ENCODE data around the gene TLL1. TPM values are rescaled to one million over a fixed set of nuclear protein-coding genes. Genes with fewer than 3 reads are reported as not detected.

The TLL1 gene
- total and polyA plus RNA-seq, 2 of the 13 experiments (the other 11 are each of a cell fraction or from before 2014, with no cell fraction given) = not detected

DNA sequence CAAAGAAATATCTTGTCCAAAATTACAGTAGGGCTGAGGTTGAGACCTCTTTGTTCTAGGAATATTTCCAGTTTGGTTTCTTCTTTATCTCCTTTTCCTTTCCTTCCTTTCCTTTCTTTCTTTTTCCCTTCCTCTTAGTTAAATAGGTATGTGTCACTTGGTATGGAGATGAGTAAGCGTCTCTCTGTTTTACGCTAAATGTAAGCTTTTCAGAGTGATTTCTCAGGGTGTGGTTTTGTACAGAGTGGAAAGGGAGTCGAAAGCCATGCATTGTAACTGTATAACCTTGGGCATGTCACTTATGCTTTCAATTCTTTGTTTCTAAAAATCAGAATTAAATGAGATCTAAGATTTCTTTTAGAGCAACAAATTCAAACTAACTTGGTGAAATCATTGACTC, 54.8 kb downstream of the TLL1 start:
- Histone ChIP-seq H3K9ac (ENCODE audit: insufficient read depth, low read depth, low read length) (no peak overlapping the region), H4K20me1 (ENCODE audit: insufficient read depth, low read length) (no peaks in the 10 kb centered on the region), H3K9me3 (ENCODE audit: low read length) (no peaks in the 10 kb centered on the region), H3K36me3 (replicated peaks in 1 of 2; ENCODE audit: control insufficient read depth in 1 of 2, insufficient read depth in 2 of 2, low read length in 2 of 2) (no peaks in the 10 kb centered on the region), H3K4me3 (replicated peaks in 1 of 3; ENCODE audit: insufficient read depth in 1 of 3, low read depth in 2 of 3, low read length in 3 of 3) (no peak overlapping the region), H3K4me1 (ENCODE audit: insufficient read depth, low read length) (no peaks in the 10 kb centered on the region), H3K4me2 (ENCODE audit: low read depth, low read length) (no peak overlapping the region), H3K27me3 (ENCODE audit: control insufficient read depth in 1 of 2, insufficient read depth in 2 of 2, low read length in 2 of 2) (no peaks in the 10 kb centered on the region), H3K79me2 (ENCODE audit: insufficient read depth, low read length) (no peaks in the 10 kb centered on the region), H2AFZ (ENCODE audit: low read length) (no peak overlapping the region), H3K27ac (ENCODE audit: extremely low read length, insufficient read depth, low read length) (no peak overlapping the region)
- no peak for DNase-seq (ENCODE audit: low spot score)
- WGBS (ENCODE audit: low lambda C conversion rate) = 21% methylated on average over 3 of the region's 3 CpGs
- in situ Hi-C loops (cut with HindIII; ENCODE audit: extremely low pct_ligation_motif_present, low pct_unique_long_range_greater_than_20kb) (no loop called here), intact Hi-C loops (cut with micrococcal nuclease; ENCODE audit: unreplicated experiment) (no loop called here)
- FAIRE-seq = no peak
- ChIA-PET CTCF (ENCODE audit: low intra/inter-chr PET ratio, low total read pairs) (no interaction called here), POLR2A (no interaction called here)
- no peak for ATAC-seq
- TF ChIP-seq ZBTB3 (CRISPR knock-in tag; IDR thresholded peaks at IDR 0.05; ENCODE audit: borderline replicate concordance, low read depth) (no peak), REL (CRISPR knock-in tag; conservative IDR thresholded peaks at IDR 0.05) (no peak), TBL1XR1 (IDR thresholded peaks at IDR 0.05; ENCODE audit: borderline replicate concordance, low read length, partially characterized antibody) (no peak), ZNF33A (CRISPR knock-in tag; IDR thresholded peaks at IDR 0.05; ENCODE audit: borderline replicate concordance) (no peak), NAIF1 (CRISPR knock-in tag; IDR thresholded peaks at IDR 0.05; ENCODE audit: borderline replicate concordance) (no peak), ZNF496 (CRISPR knock-in tag; IDR thresholded peaks at IDR 0.05; ENCODE audit: insufficient replicate concordance) (no peak), RCOR2 (CRISPR knock-in tag; IDR thresholded peaks at IDR 0.05) (no peak), HNF4A (CRISPR knock-in tag; IDR thresholded peaks at IDR 0.05) (no peak), ZFP1 (CRISPR knock-in tag; IDR thresholded peaks at IDR 0.05) (no peak), PRMT3 (CRISPR knock-in tag; IDR thresholded peaks at IDR 0.05; ENCODE audit: borderline replicate concordance, low read depth) (no peak), TEAD2 (CRISPR knock-in tag; IDR thresholded peaks at IDR 0.05) (no peak), CHD4 (IDR thresholded peaks at IDR 0.05; ENCODE audit: borderline replicate concordance, low read length) (no peak), SP5 (CRISPR knock-in tag; IDR thresholded peaks at IDR 0.05; ENCODE audit: borderline replicate concordance, low read depth) (no peak), NCOA2 (CRISPR knock-in tag; IDR thresholded peaks at IDR 0.05) (no peak), ZNF7 (CRISPR knock-in tag; IDR thresholded peaks at IDR 0.05) (no peak), ZNF260 (CRISPR knock-in tag; IDR thresholded peaks at IDR 0.05; ENCODE audit: borderline replicate concordance, low read depth) (no peak), ZNF782 (CRISPR knock-in tag; IDR thresholded peaks at IDR 0.05; ENCODE audit: borderline replicate concordance) (no peak), TSC22D2 (CRISPR knock-in tag; IDR thresholded peaks at IDR 0.05; ENCODE audit: borderline replicate concordance) (no peak)
- TF ChIP-seq, protein P1, sequence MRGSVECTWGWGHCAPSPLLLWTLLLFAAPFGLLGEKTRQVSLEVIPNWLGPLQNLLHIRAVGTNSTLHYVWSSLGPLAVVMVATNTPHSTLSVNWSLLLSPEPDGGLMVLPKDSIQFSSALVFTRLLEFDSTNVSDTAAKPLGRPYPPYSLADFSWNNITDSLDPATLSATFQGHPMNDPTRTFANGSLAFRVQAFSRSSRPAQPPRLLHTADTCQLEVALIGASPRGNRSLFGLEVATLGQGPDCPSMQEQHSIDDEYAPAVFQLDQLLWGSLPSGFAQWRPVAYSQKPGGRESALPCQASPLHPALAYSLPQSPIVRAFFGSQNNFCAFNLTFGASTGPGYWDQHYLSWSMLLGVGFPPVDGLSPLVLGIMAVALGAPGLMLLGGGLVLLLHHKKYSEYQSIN (CRISPR knock-in tag; IDR thresholded peaks at IDR 0.05; ENCODE audit: borderline replicate concordance) = no peak
- TF ChIP-seq, protein P2, sequence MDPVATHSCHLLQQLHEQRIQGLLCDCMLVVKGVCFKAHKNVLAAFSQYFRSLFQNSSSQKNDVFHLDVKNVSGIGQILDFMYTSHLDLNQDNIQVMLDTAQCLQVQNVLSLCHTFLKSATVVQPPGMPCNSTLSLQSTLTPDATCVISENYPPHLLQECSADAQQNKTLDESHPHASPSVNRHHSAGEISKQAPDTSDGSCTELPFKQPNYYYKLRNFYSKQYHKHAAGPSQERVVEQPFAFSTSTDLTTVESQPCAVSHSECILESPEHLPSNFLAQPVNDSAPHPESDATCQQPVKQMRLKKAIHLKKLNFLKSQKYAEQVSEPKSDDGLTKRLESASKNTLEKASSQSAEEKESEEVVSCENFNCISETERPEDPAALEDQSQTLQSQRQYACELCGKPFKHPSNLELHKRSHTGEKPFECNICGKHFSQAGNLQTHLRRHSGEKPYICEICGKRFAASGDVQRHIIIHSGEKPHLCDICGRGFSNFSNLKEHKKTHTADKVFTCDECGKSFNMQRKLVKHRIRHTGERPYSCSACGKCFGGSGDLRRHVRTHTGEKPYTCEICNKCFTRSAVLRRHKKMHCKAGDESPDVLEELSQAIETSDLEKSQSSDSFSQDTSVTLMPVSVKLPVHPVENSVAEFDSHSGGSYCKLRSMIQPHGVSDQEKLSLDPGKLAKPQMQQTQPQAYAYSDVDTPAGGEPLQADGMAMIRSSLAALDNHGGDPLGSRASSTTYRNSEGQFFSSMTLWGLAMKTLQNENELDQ (CRISPR knock-in tag; IDR thresholded peaks at IDR 0.05; ENCODE audit: borderline replicate concordance) = no peak
- no TSS peak for BruUV-seq (replicated peaks)

Data from HepG2 (cell line).